Parathyroid adenoma (tissue), 2 donors: Measurements from ENCODE around the gene ZNF775.

Experiments
- H2AFZ ChIP-seq: fragments of 300-600 bp; sonication (generic); one replicate; pipeline ENCODE4 v1.7.0; 2017; ENCODE audit warnings: antibody characterized with exemption, mild to moderate bottlenecking
- H3K27ac ChIP-seq: fragments of 300-600 bp; sonication (generic); one replicate; pipeline ENCODE4 v1.7.0; 2017
- H3K27me3 ChIP-seq: fragments of 300-600 bp; sonication (generic); one replicate; pipeline ENCODE4 v1.7.0; 2017; ENCODE audit warnings: low read length; ENCODE audit not compliant: control insufficient read depth, insufficient read depth
- H3K36me3 ChIP-seq: fragments of 300-600 bp; sonication (generic); one replicate; pipeline ENCODE4 v1.7.0; 2017; ENCODE audit warnings: low read length; ENCODE audit not compliant: control insufficient read depth, insufficient read depth
- H3K4me1 ChIP-seq: fragments of 300-600 bp; sonication (generic); one replicate; pipeline ENCODE4 v1.7.0; 2017; ENCODE audit warnings: control low read depth
- H3K4me2 ChIP-seq: fragments of 300-600 bp; sonication (generic); one replicate; pipeline ENCODE4 v1.7.0; 2017; ENCODE audit warnings: low read length
- H3K4me3 ChIP-seq: fragments of 300-600 bp; sonication (generic); one replicate; pipeline ENCODE4 v1.7.0; 2017; ENCODE audit warnings: low read depth, low read length
- H3K79me2 ChIP-seq: fragments of 300-600 bp; sonication (generic); one replicate; pipeline ENCODE4 v1.7.0; 2017; ENCODE audit warnings: control low read depth
- H3K9ac ChIP-seq: fragments of 300-600 bp; sonication (generic); one replicate; pipeline ENCODE4 v1.7.0; 2017; ENCODE audit warnings: mild to moderate bottlenecking
- H3K9me3 ChIP-seq: fragments of 300-600 bp; sonication (generic); one replicate; pipeline ENCODE4 v1.7.0; 2017; ENCODE audit warnings: low read length; ENCODE audit not compliant: control insufficient read depth
- CTCF ChIP-seq: fragments of 300-600 bp; sonication (generic); IDR thresholded peaks from one replicate; pipeline ENCODE4 v1.7.0; 2017; ENCODE audit warnings: antibody characterized with exemption, mild to moderate bottlenecking
- donor health status: primary hyperparathyroidism.

ZNF775 gene

GRCh38 chr7:150444674-150445365 is 65.7 kb downstream of the ZNF775 start:
- H3K36me3 ChIP-seq = no peaks in the 10 kb centered on the region
- TF ChIP-seq CTCF = no peak
- H3K4me1 ChIP-seq = no peaks in the 10 kb centered on the region
- H3K4me3 ChIP-seq = no peak overlapping the region
- no peaks in the 10 kb centered on the region for H3K79me2 ChIP-seq
- no peaks in the 10 kb centered on the region for H3K27me3 ChIP-seq
- no peak overlapping the region for H3K27ac ChIP-seq
- H3K4me2 ChIP-seq = no peak overlapping the region
- H2AFZ ChIP-seq = no peak overlapping the region
- no peaks in the 10 kb centered on the region for H3K9me3 ChIP-seq
- H3K9ac ChIP-seq = no peak overlapping the region

GRCh38 chr7:150446288-150446938 is 67.3 kb downstream of the ZNF775 start:
- Histone ChIP-seq H3K4me2 (no peak overlapping the region), H3K4me1 (no peaks in the 10 kb centered on the region), H3K79me2 (no peaks in the 10 kb centered on the region), H3K9ac (no peak overlapping the region), H2AFZ (peak overlapping the region; percentile 25), H3K27me3 (no peaks in the 10 kb centered on the region), H3K9me3 (no peaks in the 10 kb centered on the region), H3K36me3 (no peaks in the 10 kb centered on the region), H3K4me3 (no peak overlapping the region), H3K27ac (no peak overlapping the region)
- TF ChIP-seq CTCF = no peak
